Muscle layer of colon (tissue), 2 donors: ENCODE data around the gene UTS2R.

Experiments used
- H3K27ac ChIP-seq: one replicate; pipeline ENCODE4 v1.7.0; 2013; ENCODE audit warnings: low read depth, mild to moderate bottlenecking, low read length, moderate library complexity
- H3K27me3 ChIP-seq, 2 donors: one replicate each; pipeline ENCODE4 v1.7.0; 2013; ENCODE audit warnings: low read length in 2 of 2, mild to moderate bottlenecking in 2 of 2; ENCODE audit not compliant: insufficient read depth in 2 of 2, control insufficient read depth in 1 of 2
- H3K36me3 ChIP-seq: one replicate; pipeline ENCODE4 v1.7.0; 2013; ENCODE audit warnings: mild to moderate bottlenecking, low read length; ENCODE audit not compliant: insufficient read depth
- H3K4me1 ChIP-seq: one replicate; pipeline ENCODE4 v1.7.0; 2013; ENCODE audit warnings: mild to moderate bottlenecking, low read length; ENCODE audit not compliant: insufficient read depth
- H3K4me3 ChIP-seq, 2 donors: one replicate each; pipeline ENCODE4 v1.7.0; 2013; ENCODE audit warnings: low read length in 2 of 2, low read depth in 1 of 2, mild to moderate bottlenecking in 1 of 2, moderate library complexity in 1 of 2
- H3K9ac ChIP-seq: one replicate; pipeline ENCODE4 v1.7.0; 2013; ENCODE audit warnings: low read length
- H3K9me3 ChIP-seq: one replicate; pipeline ENCODE4 v1.7.0; 2013; ENCODE audit warnings: mild to moderate bottlenecking, low read length
- donor health status: abdominal sarcoma.
- donor health status: Adenocarcinoma of cecum.

UTS2R gene

DNA sequence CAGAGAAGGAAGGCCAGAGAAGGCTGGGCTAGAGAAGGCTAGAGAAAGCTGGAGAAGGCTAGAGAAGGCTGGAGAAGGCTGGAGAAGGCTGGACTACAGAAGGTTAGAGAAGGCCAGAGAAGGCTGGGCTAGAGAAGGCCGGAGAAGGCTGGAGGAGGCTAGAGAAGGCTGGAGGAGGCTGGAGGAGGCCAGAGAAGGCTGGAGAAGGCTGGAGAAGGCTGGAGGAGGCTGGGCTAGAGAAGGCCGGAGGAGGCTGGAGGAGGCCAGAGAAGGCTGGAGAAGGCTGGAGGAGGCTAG is 53.2 kb downstream of the UTS2R start:
- no peaks in the 10 kb centered on the region for H3K9me3 ChIP-seq
- H3K36me3 ChIP-seq, result no peaks in the 10 kb centered on the region
- no peak overlapping the region for H3K27ac ChIP-seq
- H3K9ac ChIP-seq, result no peak overlapping the region
- no peaks in the 10 kb centered on the region for H3K27me3 ChIP-seq
- H3K4me3 ChIP-seq, result no peak overlapping the region
- no peaks in the 10 kb centered on the region for H3K4me1 ChIP-seq
